ENCODE measurements around the gene FOXP1. TPM values are rescaled to one million over a fixed set of nuclear protein-coding genes. Genes with fewer than 3 reads are reported as not detected.
A peak's percentile ranks its signal among the peaks of the same experiment; 100 is the strongest.

FOXP1 gene
- total RNA-seq, 1 donor from 2014 or later, result 26.1 TPM

DNA sequence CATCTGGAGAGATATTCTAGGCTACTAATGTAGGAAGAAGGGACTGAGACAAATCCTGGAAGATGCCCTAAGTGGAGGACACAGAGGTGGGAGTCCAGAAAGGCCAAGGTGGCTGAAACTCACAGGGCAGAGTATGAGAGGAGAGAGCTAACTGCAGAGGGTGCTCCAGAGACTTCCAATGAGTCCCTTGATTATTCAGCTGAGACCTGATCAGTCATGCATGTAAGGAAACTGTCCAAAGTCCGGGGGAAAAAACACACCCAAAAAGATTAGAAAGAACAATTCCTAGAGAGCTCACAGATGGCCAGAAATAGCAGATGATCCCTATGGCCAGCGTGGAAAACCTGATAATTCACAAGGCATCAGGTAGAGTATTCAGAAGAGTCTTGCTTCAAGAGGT is 18.7 kb upstream of the FOXP1 start:
- H3K4me3 ChIP-seq (ENCODE audit: low read depth, low read length), result no peak overlapping the region
- peak; percentile 48 for TF ChIP-seq CTCF (conservative IDR thresholded peaks at IDR 0.05; ENCODE audit: low read depth, low read length)
- DNase-seq (ENCODE audit: low read depth), result peak; percentile 82

GRCh38 chr3:71601811-71602210 is 18.3 kb upstream of the FOXP1 start:
- H3K4me3 ChIP-seq (ENCODE audit: low read depth, low read length), result no peak overlapping the region
- DNase-seq (ENCODE audit: low read depth), result peak; percentile 65
- TF ChIP-seq CTCF (conservative IDR thresholded peaks at IDR 0.05; ENCODE audit: low read depth, low read length), result no peak

- DNase-seq (ENCODE audit: low read depth), result no peak
- H3K4me3 ChIP-seq (ENCODE audit: low read depth, low read length), result no peak overlapping the region
- no peak for TF ChIP-seq CTCF (conservative IDR thresholded peaks at IDR 0.05; ENCODE audit: low read depth, low read length)
Observed at GRCh38 chr3:71600646-71601288, 17.2 kb upstream of the FOXP1 start.

DNA sequence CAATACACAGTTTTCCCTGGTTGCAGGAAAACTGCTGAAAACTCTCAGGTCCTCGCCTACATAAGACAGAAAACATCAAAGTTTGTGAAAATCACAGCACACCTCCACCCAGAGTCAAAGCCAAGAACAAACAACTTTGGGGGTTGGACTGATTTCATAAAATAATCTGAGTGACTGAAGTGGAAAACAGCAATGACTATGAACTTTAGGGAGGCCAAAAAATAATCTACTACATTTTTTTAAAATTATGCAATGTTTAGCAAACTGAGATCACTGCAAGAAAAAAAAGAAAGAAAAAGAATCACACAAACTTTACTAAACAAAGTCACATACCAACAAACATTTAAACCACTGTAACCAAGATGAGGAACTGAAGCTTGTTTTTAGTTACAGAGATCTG is 15.9 kb upstream of the FOXP1 start:
- no peak for TF ChIP-seq CTCF (conservative IDR thresholded peaks at IDR 0.05; ENCODE audit: low read depth, low read length)
- no peak for DNase-seq (ENCODE audit: low read depth)
- H3K4me3 ChIP-seq (ENCODE audit: low read depth, low read length), result no peak overlapping the region

GRCh38 chr3:71598292-71598691 is 14.8 kb upstream of the FOXP1 start:
- no peak overlapping the region for H3K4me3 ChIP-seq (ENCODE audit: low read depth, low read length)
- TF ChIP-seq CTCF (conservative IDR thresholded peaks at IDR 0.05; ENCODE audit: low read depth, low read length), result no peak
- DNase-seq (ENCODE audit: low read depth), result no peak

DNA sequence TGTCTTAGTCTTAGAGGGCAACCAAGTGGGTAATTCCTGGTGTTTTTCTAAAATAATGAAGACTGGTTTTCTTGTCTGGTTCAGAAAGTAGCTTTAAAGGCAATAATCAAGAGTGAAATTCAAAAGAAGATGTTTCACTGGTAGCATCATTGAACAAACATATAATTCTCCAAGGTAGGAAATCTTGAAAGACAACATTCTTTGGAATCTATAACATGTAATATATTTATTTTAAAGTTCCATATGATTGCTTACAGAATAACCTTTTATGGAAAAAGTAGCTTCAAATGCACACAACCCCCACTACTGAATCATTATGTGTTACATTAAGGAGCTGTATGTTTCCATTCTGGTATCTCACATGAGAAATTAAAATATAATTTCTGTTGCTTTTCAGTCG is 13.8 kb upstream of the FOXP1 start:
- DNase-seq (ENCODE audit: low read depth), result no peak
- no peak overlapping the region for H3K4me3 ChIP-seq (ENCODE audit: low read depth, low read length)
- TF ChIP-seq CTCF (conservative IDR thresholded peaks at IDR 0.05; ENCODE audit: low read depth, low read length), result no peak

GRCh38 chr3:71593106-71593505 is 9.6 kb upstream of the FOXP1 start:
- TF ChIP-seq CTCF (conservative IDR thresholded peaks at IDR 0.05; ENCODE audit: low read depth, low read length), result no peak
- no peak overlapping the region for H3K4me3 ChIP-seq (ENCODE audit: low read depth, low read length)
- no peak for DNase-seq (ENCODE audit: low read depth)
